GM21447 (cell line): ENCODE data around the gene IPO7.
"Not testable (repeated sequence)": the region's sequence is repeated elsewhere in the genome, so short reads cannot be mapped to it uniquely, and the experiment has no call there.

Experiments
- ATAC-seq: cut with Tn5 transposase; IDR thresholded peaks from one replicate; pipeline ENCODE4 v1.9.1; 2021; ENCODE audit not compliant: unreplicated experiment

Gene IPO7

GRCh38 chr11:9384535-9385326, at the start of gene IPO7:
Gene IPO7, plus strand, starts transcription at chr11:9384652. Its CDS starts 112 bp downstream, at chr11:9384764.
- peak; percentile 93 for ATAC-seq

- no peak for ATAC-seq
These were observed 42.7 kb upstream of the IPO7 start for GRCh38 chr11:9341638-9342178.

DNA sequence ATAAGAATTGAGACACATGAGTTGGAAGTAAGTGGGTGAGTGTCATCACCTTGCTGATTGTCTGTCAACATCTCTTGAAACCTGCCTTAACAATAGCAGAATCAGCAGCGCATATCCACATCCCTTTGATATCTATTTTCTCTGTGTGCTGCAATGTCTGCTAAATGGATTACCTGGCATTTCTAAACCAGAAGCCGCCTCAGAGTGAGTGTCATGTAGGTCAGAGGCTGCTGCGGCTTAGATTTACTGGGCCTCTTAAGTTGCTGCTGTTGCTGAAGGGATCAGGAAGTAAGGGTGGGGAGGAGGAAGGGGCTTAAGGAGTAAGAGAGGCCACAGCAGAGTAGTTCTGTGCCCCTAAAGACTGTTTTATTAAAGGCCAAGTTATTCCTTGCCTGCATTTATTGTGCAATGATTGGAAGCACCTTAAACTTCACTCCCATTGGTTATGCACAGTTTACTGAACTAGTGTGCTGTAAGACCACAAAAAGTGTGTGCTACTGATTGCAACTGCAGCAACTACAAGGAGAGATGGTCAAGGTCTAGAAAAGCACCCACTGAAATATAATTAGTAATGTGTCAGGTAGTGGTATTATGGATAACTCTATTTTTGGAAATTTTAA, 40.3 kb upstream of the IPO7 start:
- ATAC-seq = no peak

- ATAC-seq = no peak
These were observed 37.4 kb upstream of the IPO7 start for GRCh38 chr11:9347100-9347499.

GRCh38 chr11:9347779-9348178, 36.7 kb upstream of the IPO7 start:
- ATAC-seq = not testable (repeated sequence)

DNA sequence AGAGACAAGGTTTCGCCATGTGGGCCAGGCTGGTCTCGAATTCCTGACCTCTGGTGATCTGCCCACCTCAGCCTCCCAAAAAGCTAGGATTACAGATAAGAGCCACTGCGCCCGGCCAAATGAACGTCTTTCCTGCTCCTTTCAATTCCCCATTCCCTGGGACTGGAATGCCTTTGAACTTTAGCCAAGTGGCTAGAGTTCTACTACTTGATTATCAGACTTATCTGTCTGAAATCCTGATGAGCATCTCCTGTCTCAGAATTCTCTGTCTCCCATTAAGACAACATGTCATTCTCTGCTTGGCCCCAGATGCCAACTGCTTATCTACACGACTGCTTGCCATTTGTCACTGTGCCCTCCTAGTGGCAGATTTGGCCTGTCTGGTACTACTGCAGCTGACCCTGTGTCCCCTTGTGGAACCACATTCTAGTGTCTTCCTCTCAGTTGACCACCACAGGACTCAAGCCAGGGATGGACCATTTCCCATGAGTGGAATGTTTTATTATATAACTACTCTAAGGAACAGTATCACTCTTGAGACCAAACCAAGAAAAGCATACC, 33.1 kb upstream of the IPO7 start:
- ATAC-seq = no peak

GRCh38 chr11:9357041-9357440, 27.4 kb upstream of the IPO7 start:
- ATAC-seq = no peak

- not testable (repeated sequence) for ATAC-seq
These were observed 23.4 kb upstream of the IPO7 start for GRCh38 chr11:9360862-9361622.

GRCh38 chr11:9362393-9362863, 22.0 kb upstream of the IPO7 start:
- no peak for ATAC-seq

GRCh38 chr11:9363954-9364912, 20.2 kb upstream of the IPO7 start:
- ATAC-seq = peak; percentile 94

DNA sequence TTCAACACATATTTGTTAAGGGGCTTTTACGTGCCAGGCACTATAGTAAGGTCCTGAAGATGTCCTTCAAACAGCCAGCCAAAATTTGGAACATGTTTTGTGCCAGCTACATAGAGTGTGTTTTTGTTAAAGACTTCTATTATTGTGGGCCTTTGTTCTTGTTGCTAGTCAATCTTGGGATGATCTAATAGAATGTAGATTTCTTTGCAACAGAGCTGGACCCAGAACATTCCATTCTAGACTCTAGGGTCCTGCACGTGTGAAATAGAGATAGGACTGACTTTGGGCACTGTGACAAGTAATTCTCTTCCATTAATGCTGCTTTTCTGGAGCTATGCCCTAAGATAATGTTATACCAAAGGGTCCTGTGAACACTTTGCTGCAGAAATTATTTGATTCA, 16.9 kb upstream of the IPO7 start:
- no peak for ATAC-seq

DNA sequence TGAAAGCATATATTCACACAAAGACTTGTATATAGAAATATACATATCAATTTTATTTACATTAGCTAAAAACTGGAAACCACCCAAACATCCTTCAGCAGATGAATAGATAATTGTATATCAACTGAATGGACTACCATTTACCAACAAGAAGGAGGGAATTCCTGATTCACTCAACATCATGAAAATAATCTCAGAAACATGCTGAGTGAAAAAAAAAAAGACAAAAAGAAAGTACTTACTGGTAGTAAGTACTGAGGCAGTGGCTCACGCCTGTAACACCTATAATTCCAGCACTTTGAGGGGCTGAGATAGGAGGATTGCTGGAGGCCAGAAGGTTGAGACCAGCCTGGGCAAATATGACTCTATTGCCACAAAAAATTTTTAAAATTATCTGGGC, 7.4 kb upstream of the IPO7 start:
- no peak for ATAC-seq

DNA sequence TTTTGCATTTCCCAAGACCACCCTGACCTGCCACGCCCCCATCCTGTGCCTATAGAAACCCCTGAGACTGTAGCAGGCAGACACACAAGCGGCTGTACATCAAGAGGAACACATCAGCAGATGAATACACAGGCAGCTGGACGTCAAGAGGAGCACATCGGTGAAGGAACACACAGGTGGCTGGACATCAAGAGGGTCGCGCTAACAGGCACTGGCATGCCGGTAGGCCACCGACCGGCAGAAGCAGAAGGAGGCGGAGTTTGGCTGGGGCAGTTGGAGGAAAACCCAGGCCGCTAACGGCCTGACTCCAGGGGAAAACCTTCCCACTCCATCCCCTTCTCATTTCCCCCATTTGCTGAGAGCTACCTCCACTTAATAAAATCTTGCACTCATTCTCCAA, 5.4 kb upstream of the IPO7 start:
- ATAC-seq = no peak

DNA sequence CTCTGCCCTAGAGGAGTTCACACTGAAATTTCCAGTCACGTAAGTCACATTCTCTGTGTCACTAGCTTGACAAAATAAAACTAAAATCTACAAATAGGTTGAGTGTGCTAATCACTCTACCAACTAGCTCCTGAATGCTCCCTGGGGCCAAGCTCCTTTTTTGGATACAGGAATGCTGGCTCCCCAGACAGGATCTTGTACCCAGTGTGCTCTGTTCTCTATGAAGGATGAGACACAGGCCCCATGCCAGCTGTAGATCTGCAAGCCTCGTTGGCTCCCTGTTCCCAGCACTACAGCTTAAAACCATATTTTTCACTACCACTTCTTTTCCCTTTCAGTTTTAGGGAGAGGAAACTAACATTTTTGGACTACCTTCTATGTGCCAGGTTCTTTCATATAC, 3.7 kb upstream of the IPO7 start:
- no peak for ATAC-seq

DNA sequence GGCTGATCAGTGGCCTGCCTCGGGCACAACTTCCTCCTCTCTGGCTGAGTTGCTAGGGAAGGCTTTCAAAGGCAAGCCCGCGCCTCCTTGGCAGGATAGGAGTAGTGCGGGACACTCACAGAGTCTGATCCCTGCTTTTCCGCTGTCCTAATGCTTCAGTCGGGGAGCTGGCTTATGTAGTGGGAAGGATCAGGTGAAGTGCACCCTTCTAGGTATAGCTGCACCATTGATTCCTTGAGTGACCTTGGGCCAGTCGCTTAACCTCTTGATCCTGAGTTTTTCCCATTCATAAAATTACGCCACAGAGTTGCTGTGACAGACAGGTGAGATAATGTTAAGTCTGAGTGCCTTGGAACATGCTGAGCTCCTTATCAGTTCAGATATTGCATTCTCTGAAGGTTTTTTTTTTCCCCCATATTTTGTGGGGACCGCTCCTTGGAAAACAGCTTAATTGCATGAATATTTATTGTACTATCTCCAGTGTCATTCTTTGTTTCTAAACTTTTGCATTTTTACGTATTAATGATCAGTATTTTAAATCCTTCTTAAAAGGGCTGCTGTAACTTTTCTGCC, 961 bp downstream of the IPO7 start:
- ATAC-seq = peak; percentile 23

DNA sequence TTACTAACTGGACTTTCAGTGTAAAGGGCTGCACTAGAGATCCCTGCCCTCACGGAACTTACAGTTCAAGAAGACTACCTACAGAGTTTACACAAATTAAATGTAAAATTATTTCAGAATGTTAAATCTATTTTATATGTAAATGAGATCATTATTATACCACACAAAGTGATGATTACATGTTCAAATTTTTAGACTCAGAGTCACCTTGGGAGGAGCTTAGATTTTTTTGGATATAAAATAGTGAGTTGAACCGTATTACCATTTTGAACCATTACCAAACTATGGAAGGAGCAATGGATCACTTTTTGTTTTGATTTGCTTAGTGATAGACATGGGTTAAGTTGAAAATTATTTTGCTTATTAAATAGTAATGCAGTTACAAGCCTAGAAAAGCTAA, 1.6 kb downstream of the IPO7 start:
- ATAC-seq = no peak

DNA sequence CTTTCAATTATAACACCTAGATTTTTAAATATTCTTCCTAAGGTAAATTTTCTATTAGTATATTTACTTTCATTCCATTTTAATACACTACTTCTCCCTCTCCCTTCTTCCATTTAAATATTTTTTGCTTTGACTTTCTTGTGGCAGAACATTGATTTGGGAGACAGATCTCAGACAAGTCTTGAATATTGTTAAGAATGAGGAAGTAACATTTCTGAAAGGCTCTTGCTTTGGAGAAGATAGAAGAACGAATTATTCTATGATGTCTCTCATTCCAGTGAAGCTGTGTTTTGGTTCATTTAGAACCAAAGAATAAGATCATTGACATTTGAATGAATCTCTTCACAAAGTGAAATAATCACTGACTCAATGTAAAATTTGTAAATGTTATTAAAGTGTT, 2.4 kb downstream of the IPO7 start:
- ATAC-seq = no peak

DNA sequence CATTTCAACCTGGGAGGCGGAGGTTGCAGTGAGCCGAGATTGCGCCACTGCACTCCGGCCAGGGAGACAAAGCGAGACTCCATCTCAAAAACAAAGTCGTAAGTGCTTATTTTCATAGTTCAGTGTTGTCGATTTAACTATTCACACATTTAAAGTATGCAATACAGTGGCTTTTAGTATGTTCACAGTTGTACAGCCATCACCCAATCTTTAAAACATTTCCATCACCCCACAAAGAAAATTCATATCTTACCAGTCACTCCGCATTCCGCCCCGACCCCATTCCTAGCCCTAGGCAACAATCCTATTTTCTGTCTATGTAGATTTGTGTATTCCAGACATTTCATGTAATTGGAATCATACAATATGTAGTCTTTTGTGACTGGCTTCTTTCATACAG, 11.9 kb downstream of the IPO7 start:
- ATAC-seq = no peak

DNA sequence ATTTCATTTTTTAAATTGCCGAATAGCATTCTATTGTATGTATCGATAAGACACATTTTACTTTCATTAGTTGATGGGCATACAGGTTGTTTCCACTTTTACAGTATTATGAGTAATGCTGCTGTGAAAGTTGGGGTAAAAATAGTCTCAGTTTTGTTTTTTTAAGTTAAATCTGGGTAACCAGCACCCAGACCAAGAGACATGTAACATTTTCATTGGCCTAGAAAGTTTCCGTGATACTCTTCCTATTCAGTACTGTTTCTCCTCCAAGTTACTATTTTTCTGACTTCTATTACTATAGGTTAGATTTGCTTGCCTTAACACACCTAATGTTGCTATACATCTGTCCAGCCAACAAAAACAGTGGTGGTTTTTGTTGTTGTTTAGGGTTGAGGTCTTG, 12.3 kb downstream of the IPO7 start:
- peak; percentile 62 for ATAC-seq
